ENCODE measurements around the gene ARHGEF39. TPM values are rescaled to one million over a fixed set of nuclear protein-coding genes. Genes with fewer than 3 reads are reported as not detected.
"Not testable (repeated sequence)": the region's sequence is repeated elsewhere in the genome, so short reads cannot be mapped to it uniquely, and the experiment has no call there.

ARHGEF39 gene
- total RNA-seq, 2 experiments from 2014 or later: 11.8 to 13.5 TPM

DNA sequence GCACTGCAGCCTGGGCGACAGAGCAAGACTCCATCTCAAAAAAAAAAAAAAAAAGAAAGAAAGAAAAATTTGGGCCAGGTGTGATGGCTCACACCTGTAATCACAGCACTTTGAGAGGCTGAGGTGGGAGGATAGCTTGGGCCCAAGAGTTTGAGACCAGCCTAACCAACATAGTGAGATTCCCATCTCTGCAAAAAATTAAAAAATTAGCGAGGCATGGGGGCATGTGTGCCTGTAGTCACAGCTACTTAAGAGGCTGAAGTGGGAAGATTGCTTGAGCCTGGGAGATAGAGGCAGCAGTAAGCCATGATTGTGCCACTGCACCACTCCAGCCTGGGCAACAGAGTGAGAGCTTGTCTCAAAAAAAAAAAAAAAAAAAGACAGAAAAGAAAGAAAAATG lies 11.4 kb downstream of the ARHGEF39 start:
- H3K36me3 Mint-ChIP-seq (ENCODE audit: low read depth): peaks cover 20% of the 10 kb centered on the region

GRCh38 chr9:35652829-35653209 lies 12.2 kb downstream of the ARHGEF39 start:
- Mint-ChIP-seq H3K9me3 (no peaks in the 10 kb centered on the region), H3K4me3 (no peak overlapping the region), H3K4me1 (peaks cover 59% of the 10 kb centered on the region), H3K36me3 (ENCODE audit: low read depth) (peaks cover 26% of the 10 kb centered on the region), H3K27ac (no peak overlapping the region), H3K27me3 (peaks cover 2% of the 10 kb centered on the region)
- CTCF ChIA-PET: interaction anchor here (0.6 kb wide), 1 partner anchor 23 kb away, joined by 4 read pairs; no protein-coding TSS in a partner anchor
- POLR2A ChIA-PET: no interaction called here
- no peak for DNase-seq

More for the DNA sequence above, 11.4 kb downstream of the ARHGEF39 start:
- Mint-ChIP-seq H3K27me3 (peaks cover 4% of the 10 kb centered on the region), H3K27ac (no peak overlapping the region), H3K4me1 (peaks cover 53% of the 10 kb centered on the region), H3K9me3 (no peaks in the 10 kb centered on the region), H3K4me3 (no peak overlapping the region)
- ChIA-PET CTCF (interaction anchor here (0.6 to 1.1 kb wide), 4 partner anchors 8 to 103 kb away, joined by 3 to 5 read pairs (median 3); partner anchors contain the start of genes GBA2 and RGP1), POLR2A (no interaction called here)
- no peak for DNase-seq

DNA sequence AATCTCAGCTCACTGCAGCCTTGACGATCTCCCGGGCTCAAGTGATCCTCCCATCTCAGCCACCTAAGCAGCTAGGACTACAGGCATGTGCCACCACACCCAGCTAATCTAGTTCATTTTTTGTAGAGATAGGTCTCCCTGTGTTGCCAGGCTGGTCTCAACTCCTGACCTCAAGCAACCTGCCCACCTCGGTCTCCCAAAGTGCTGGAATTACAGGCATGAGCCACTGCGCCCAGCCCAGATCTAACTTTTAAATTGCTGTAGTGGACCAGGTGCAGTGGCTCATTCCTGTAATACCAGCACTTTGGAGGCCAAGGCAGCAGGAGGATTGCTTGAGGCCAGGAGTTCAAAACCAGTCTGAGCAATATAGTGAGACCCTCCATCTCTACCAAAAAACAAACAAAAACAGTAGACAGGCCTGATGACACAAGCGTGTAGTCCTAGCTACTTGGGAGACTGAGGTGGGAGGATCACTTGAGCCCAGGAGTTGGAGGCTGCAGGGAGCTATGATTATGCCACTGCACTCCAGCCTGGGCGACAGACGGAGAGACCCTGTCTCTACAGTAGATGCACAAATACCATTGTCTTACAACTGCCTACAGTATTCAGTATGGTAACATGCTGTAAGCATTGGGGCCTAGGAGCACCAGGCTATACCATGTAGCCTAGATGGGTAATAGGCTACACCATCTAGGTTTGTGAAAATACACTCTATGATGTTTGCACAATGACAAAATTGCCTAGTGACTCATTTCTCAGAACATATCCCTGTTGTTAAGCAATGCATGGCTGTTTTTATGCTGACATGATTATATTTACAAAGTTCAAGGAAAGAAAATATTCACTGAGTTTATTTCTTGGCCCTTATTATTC lies 12.8 kb downstream of the ARHGEF39 start:
- ChIA-PET POLR2A (no interaction called here), CTCF (interaction anchor here (0.6 to 8.1 kb wide), 5 partner anchors 11 to 48 kb away, joined by 3 to 92 read pairs (median 7); partner anchors contain the start of gene ARHGEF39)

DNA sequence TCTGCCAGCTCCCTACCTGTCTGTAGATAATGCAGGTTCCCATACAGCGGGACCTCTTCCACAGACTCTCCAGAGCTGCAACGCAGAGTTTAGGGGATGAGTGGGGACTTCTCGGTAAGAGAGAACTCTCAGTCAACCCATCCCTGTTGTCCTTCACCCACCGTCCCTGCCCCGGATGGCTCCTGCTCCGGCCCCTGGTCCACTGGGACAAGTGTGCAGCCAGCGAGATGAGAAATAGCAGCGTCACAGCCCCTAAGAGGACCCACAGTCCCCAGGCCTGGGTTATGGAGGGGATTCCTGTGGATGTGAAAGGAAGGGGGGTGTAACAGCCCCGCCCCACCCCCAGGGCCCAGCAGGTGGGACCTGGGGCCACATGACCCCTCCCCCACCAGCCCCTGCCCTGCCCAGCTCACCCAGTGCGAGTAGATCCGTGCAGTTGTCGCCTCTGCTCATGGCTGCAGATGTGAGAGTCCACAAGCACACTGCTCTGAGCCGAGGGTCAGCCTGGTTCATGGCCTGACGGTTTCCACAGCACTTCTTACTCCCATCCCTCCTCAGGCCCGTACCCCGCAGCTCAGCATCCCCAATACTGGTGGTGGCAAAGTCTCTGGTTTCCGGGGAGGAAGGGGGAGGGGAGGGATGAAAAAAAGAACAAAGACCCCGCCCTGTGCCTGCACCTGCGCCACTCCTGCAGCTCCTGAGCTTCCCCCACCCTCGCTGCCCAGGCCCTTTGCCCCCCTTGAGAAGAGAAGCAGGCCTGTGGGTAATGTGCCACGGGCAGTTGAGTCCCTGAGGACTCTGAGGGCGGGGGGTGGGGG lies 14.4 kb downstream of the ARHGEF39 start, which contains the start of gene SIT1:
TSS of gene SIT1 (minus strand) at position 591 of the 818 bp plus-strand sequence. CDS start at position 513, 78 bp downstream.
- Mint-ChIP-seq H3K4me3 (peak within 1 kb of the TSS; percentile 92), H3K4me1 (peaks cover 57% of the 10 kb centered on the region), H3K9me3 (no peaks in the 10 kb centered on the region), H3K27ac (peak within 1 kb of the TSS; percentile 92), H3K36me3 (ENCODE audit: low read depth) (peaks cover 33% of the 10 kb centered on the region), H3K27me3 (no peaks in the 10 kb centered on the region)
- ChIA-PET CTCF (interaction anchor here (1.0 to 8.1 kb wide), 7 partner anchors 7 to 81 kb away, joined by 3 to 92 read pairs (median 7); partner anchors contain the start of genes ARHGEF39, CCDC107, CREB3 and RMRP), POLR2A (interaction anchor here (0.6 to 0.7 kb wide), 2 partner anchors 30 to 102 kb away, joined by 3 read pairs; no protein-coding TSS in a partner anchor)
- DNase-seq: peak; percentile 57

More for the DNA sequence above, 12.8 kb downstream of the ARHGEF39 start:
- Mint-ChIP-seq H3K4me3 (peak overlapping the region; percentile 92), H3K4me1 (peaks cover 59% of the 10 kb centered on the region), H3K27ac (no peak overlapping the region), H3K9me3 (no peaks in the 10 kb centered on the region), H3K36me3 (ENCODE audit: low read depth) (peaks cover 29% of the 10 kb centered on the region), H3K27me3 (no peaks in the 10 kb centered on the region)
- DNase-seq: no peak

- no peaks in the 10 kb centered on the region for H3K9me3 Mint-ChIP-seq
- peaks cover 33% of the 10 kb centered on the region for H3K36me3 Mint-ChIP-seq (ENCODE audit: low read depth)
- H3K4me1 Mint-ChIP-seq: peaks cover 61% of the 10 kb centered on the region
- H3K27me3 Mint-ChIP-seq: no peaks in the 10 kb centered on the region
- CTCF ChIA-PET: interaction anchor here (1.0 to 8.1 kb wide), 10 partner anchors 8 to 82 kb away, joined by 3 to 92 read pairs (median 6); partner anchors contain the start of genes ARHGEF39, CCDC107, CREB3 and RMRP
- H3K4me3 Mint-ChIP-seq: peak overlapping the region; percentile 92
- peak overlapping the region; percentile 92 for H3K27ac Mint-ChIP-seq
- POLR2A ChIA-PET: interaction anchor here (0.6 kb wide), 1 partner anchor 101 kb away, joined by 3 read pairs; no protein-coding TSS in a partner anchor
- DNase-seq: peak; percentile 58
Measured at GRCh38 chr9:35649431-35650340, 15.3 kb downstream of the ARHGEF39 start.

GRCh38 chr9:35646533-35647265 lies 18.3 kb downstream of the ARHGEF39 start:
- DNase-seq: peak; percentile 94
- peaks cover 48% of the 10 kb centered on the region for H3K36me3 Mint-ChIP-seq (ENCODE audit: low read depth)
- POLR2A ChIA-PET: interaction anchor here (0.9 to 1.8 kb wide), 4 partner anchors 18 to 43 kb away, joined by 3 to 9 read pairs (median 4); partner anchors contain the start of gene ARHGEF39
- no peaks in the 10 kb centered on the region for H3K9me3 Mint-ChIP-seq
- H3K27me3 Mint-ChIP-seq: no peaks in the 10 kb centered on the region
- peak overlapping the region; percentile 94 for H3K27ac Mint-ChIP-seq
- H3K4me3 Mint-ChIP-seq: peak overlapping the region; percentile 92
- CTCF ChIA-PET: interaction anchor here (0.5 to 8.1 kb wide), 26 partner anchors 8 to 552 kb away, joined by 3 to 92 read pairs (median 6); partner anchors contain the start of genes ARHGEF39, CCDC107, CREB3 and RMRP
- H3K4me1 Mint-ChIP-seq: peaks cover 64% of the 10 kb centered on the region

GRCh38 chr9:35646153-35646532 lies 18.9 kb downstream of the ARHGEF39 start:
- ChIA-PET CTCF (interaction anchor here (0.6 to 8.1 kb wide), 16 partner anchors 11 to 1598 kb away, joined by 3 to 92 read pairs (median 10); partner anchors contain the start of genes ARHGEF39, CCDC107, CREB3 and RMRP), POLR2A (interaction anchor here (0.9 to 1.8 kb wide), 2 partner anchors 35 to 43 kb away, joined by 3 to 9 read pairs; no protein-coding TSS in a partner anchor)
- Mint-ChIP-seq H3K27me3 (no peaks in the 10 kb centered on the region), H3K36me3 (ENCODE audit: low read depth) (peaks cover 54% of the 10 kb centered on the region), H3K9me3 (peaks cover 3% of the 10 kb centered on the region), H3K27ac (peak overlapping the region; percentile 94), H3K4me1 (peaks cover 64% of the 10 kb centered on the region), H3K4me3 (peak overlapping the region; percentile 92)
- DNase-seq: no peak

GRCh38 chr9:35645736-35646135 lies 19.3 kb downstream of the ARHGEF39 start:
- peak overlapping the region; percentile 92 for H3K4me3 Mint-ChIP-seq

DNA sequence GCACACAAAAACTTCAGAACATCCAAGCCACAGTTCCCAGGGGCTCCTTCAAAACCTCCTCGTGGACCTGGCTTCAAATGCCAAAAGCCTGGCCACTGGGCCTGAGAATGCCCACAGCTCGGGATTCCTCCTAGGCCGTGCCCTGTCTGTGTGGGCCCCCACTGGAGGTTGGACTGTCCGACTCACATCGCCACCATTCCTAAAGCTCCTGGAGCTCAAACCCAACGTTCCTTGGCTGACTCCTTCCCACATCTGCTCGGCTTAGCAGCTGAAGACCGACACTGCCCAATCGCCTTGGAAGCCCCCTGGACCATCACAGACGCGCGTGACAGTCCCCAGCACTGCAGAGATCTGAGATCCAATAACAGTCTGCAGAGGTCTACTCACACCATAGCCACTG lies 21.9 kb downstream of the ARHGEF39 start:
- Mint-ChIP-seq H3K4me3 (no peak overlapping the region), H3K27me3 (no peaks in the 10 kb centered on the region), H3K36me3 (ENCODE audit: low read depth) (peaks cover 50% of the 10 kb centered on the region), H3K4me1 (peaks cover 71% of the 10 kb centered on the region), H3K27ac (no peak overlapping the region), H3K9me3 (peaks cover 12% of the 10 kb centered on the region)
- ChIA-PET CTCF (interaction anchor here (0.6 to 1.4 kb wide), 3 partner anchors 11 to 32 kb away, joined by 3 to 5 read pairs (median 4); no protein-coding TSS in a partner anchor), POLR2A (no interaction called here)
- no peak for DNase-seq

More at GRCh38 chr9:35645736-35646135, 19.3 kb downstream of the ARHGEF39 start:
- H3K9me3 Mint-ChIP-seq, H3K27me3 Mint-ChIP-seq, DNase-seq: not testable (repeated sequence)
- Mint-ChIP-seq H3K4me1 (peaks cover 64% of the 10 kb centered on the region), H3K36me3 (ENCODE audit: low read depth) (peaks cover 58% of the 10 kb centered on the region), H3K27ac (peak overlapping the region; percentile 94)
- POLR2A ChIA-PET: interaction anchor here (1.8 kb wide), 1 partner anchor 35 kb away, joined by 9 read pairs; no protein-coding TSS in a partner anchor
- CTCF ChIA-PET: interaction anchor here (0.6 to 8.1 kb wide), 17 partner anchors 8 to 1598 kb away, joined by 3 to 92 read pairs (median 10); partner anchors contain the start of genes ARHGEF39, CCDC107, CREB3 and RMRP

- H3K4me3 Mint-ChIP-seq, H3K27ac Mint-ChIP-seq, DNase-seq, CTCF ChIA-PET, H3K27me3 Mint-ChIP-seq, POLR2A ChIA-PET: not testable (repeated sequence)
- Mint-ChIP-seq H3K36me3 (ENCODE audit: low read depth) (peaks cover 50% of the 10 kb centered on the region), H3K9me3 (peaks cover 12% of the 10 kb centered on the region), H3K4me1 (peaks cover 67% of the 10 kb centered on the region)
Measured at GRCh38 chr9:35641478-35641877, 23.5 kb downstream of the ARHGEF39 start.
